GM19025 (cell line): Measurements from ENCODE around the gene TMEM63B.
"Not testable (repeated sequence)": the region's sequence is repeated elsewhere in the genome, so short reads cannot be mapped to it uniquely, and the experiment has no call there.

Source experiments
- ATAC-seq: cut with Tn5 transposase; IDR thresholded peaks from one replicate; pipeline ENCODE4 v1.9.1; 2021; ENCODE audit warnings: mild to moderate bottlenecking, low read depth, moderate library complexity; ENCODE audit not compliant: unreplicated experiment

The TMEM63B gene

GRCh38 chr6:44093750-44094402, 33.5 kb upstream of the TMEM63B start:
- no peak for ATAC-seq

GRCh38 chr6:44094403-44095242, 32.7 kb upstream of the TMEM63B start:
- ATAC-seq = no peak

GRCh38 chr6:44095243-44095623, 32.1 kb upstream of the TMEM63B start:
- ATAC-seq = not testable (repeated sequence)

- no peak for ATAC-seq
These were observed 30.7 kb upstream of the TMEM63B start for GRCh38 chr6:44096612-44097011.

- no peak for ATAC-seq
These were observed 29.5 kb upstream of the TMEM63B start for GRCh38 chr6:44097782-44098317.

GRCh38 chr6:44099192-44099591, 28.2 kb upstream of the TMEM63B start:
- no peak for ATAC-seq

GRCh38 chr6:44100088-44100550, 27.2 kb upstream of the TMEM63B start:
- no peak for ATAC-seq

- no peak for ATAC-seq
These were observed 25.5 kb upstream of the TMEM63B start for GRCh38 chr6:44101832-44102231.

- no peak for ATAC-seq
These were observed 24.8 kb upstream of the TMEM63B start for GRCh38 chr6:44102527-44102926.

- ATAC-seq = no peak
These were observed 22.8 kb upstream of the TMEM63B start for GRCh38 chr6:44104481-44105021.

GRCh38 chr6:44105146-44105545, 22.2 kb upstream of the TMEM63B start:
- ATAC-seq = no peak

GRCh38 chr6:44105993-44106740, 21.2 kb upstream of the TMEM63B start:
- no peak for ATAC-seq

- ATAC-seq = no peak
These were observed 20.3 kb upstream of the TMEM63B start for GRCh38 chr6:44107017-44107416.

GRCh38 chr6:44108471-44108870, 18.9 kb upstream of the TMEM63B start:
- ATAC-seq = no peak

- no peak for ATAC-seq
These were observed 18.1 kb upstream of the TMEM63B start for GRCh38 chr6:44109212-44109611.

GRCh38 chr6:44110005-44110676, 17.2 kb upstream of the TMEM63B start:
- ATAC-seq = no peak

- ATAC-seq = no peak
These were observed 16.4 kb upstream of the TMEM63B start for GRCh38 chr6:44110966-44111365.

- ATAC-seq = no peak
These were observed 15.6 kb upstream of the TMEM63B start for GRCh38 chr6:44111434-44112417.

GRCh38 chr6:44113414-44113813, 13.9 kb upstream of the TMEM63B start:
- no peak for ATAC-seq
